Ascending aorta (tissue), 2 donors: Measurements from ENCODE around the gene CCL11. TPM values are rescaled to one million over a fixed set of nuclear protein-coding genes. Genes with fewer than 3 reads are reported as not detected.

Experiments used
- DNase-seq, 2 donors: peaks; one replicate each; pipeline ENCODE4 v3.0.0-alpha.2; 2019; ENCODE audit warnings: low spot score in 2 of 2
- H3K27ac ChIP-seq, 2 donors: fragments of 200-600 bp; sonication (generic); one replicate each; pipeline ENCODE4 v1.5.1; 2016 to 2017; ENCODE audit warnings: mild to moderate bottlenecking in 1 of 2
- H3K27me3 ChIP-seq: fragments of 200-600 bp; sonication (generic); one replicate; pipeline ENCODE4 v1.5.1; 2017
- H3K36me3 ChIP-seq, 2 donors: fragments of 200-600 bp; sonication (generic); one replicate each; pipeline ENCODE4 v1.5.1; 2016
- H3K4me1 ChIP-seq, 2 donors: fragments of 200-600 bp; sonication (generic); one replicate each; pipeline ENCODE4 v1.5.1; 2016 to 2017; ENCODE audit warnings: mild to moderate bottlenecking in 1 of 2
- H3K4me3 ChIP-seq, 2 donors: fragments of 200-600 bp; sonication (generic); one replicate each; pipeline ENCODE4 v1.5.1; 2016 to 2017; ENCODE audit warnings: mild to moderate bottlenecking in 1 of 2
- H3K9me3 ChIP-seq, 2 donors: fragments of 200-600 bp; sonication (generic); one replicate each; pipeline ENCODE4 v1.5.1; 2016
- intact Hi-C: fragments of 100-400 bp; cut with DNase I; formaldehyde crosslinking; loops from one replicate; pipeline ENCODE4 v1.15.1; 2023
- total RNA-seq: library from RNA; depleted of rRNA; stranded (reverse); fragments of >200 nt; gene quantifications from one replicate; pipeline ENCODE4 v1.1.0, GENCODE V29; 2016
- TF ChIP-seq, protein P1 (sequence below), 3 experiments: fragments of 200-600 bp in 2 of 3; fragments of 450-650 bp in 1 of 3; sonication (generic) in 2 of 3; IDR thresholded peaks; one replicate each; pipeline ENCODE4 v1.5.1; 2016 to 2019; ENCODE audit warnings: antibody characterized with exemption in 3 of 3, mild to moderate bottlenecking in 1 of 3, moderate library complexity in 1 of 3

CCL11 gene
- total RNA-seq, 1 donor from 2014 or later: not detected

DNA sequence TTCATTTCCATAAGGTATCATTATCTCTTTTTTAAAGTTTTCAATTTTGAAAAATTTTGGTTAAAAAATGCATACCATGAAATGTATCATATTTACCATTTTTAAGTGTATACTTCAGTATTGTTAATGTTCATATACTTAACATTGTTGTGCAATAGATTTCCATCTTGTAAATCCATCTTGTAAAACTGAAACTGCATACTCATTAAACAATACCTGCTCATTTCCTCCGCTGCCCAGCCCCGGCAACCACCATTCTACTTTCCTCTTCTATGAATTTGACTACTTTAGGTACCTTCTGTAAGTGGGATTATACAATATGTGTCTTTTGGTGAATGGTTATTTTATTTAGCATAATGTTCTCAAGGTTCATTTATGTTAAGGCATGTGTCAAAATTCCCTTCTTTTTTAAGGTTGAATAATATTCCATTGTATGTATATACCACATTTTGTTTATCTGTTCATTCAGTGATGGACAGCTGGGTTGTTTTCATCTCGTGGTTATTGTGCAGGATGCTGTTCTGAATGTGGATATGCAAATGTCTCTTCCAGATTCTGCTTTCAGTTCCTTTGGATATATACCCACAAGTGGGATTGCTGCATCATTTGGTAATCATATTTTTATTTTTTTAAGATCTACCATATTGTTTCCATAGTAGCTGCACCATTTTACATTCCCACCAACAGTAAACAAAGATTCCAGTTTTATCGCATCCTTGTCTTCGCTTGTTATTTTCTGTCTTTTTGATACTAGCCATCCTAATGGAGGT lies 23.8 kb upstream of the CCL11 start:
- intact Hi-C loops: no loop called here
- Histone ChIP-seq H3K27me3 (no peaks in the 10 kb centered on the region), H3K27ac (no peak overlapping the region), H3K4me1 (no peaks in the 10 kb centered on the region), H3K9me3 (no peaks in the 10 kb centered on the region), H3K4me3 (no peak overlapping the region), H3K36me3 (no peaks in the 10 kb centered on the region)
- no peak for DNase-seq
- TF ChIP-seq, protein P1, sequence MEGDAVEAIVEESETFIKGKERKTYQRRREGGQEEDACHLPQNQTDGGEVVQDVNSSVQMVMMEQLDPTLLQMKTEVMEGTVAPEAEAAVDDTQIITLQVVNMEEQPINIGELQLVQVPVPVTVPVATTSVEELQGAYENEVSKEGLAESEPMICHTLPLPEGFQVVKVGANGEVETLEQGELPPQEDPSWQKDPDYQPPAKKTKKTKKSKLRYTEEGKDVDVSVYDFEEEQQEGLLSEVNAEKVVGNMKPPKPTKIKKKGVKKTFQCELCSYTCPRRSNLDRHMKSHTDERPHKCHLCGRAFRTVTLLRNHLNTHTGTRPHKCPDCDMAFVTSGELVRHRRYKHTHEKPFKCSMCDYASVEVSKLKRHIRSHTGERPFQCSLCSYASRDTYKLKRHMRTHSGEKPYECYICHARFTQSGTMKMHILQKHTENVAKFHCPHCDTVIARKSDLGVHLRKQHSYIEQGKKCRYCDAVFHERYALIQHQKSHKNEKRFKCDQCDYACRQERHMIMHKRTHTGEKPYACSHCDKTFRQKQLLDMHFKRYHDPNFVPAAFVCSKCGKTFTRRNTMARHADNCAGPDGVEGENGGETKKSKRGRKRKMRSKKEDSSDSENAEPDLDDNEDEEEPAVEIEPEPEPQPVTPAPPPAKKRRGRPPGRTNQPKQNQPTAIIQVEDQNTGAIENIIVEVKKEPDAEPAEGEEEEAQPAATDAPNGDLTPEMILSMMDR (IDR thresholded peaks at IDR 0.05): no peak

- H3K27me3 ChIP-seq: no peaks in the 10 kb centered on the region
- intact Hi-C loops: no loop called here
- H3K4me1 ChIP-seq: no peaks in the 10 kb centered on the region
- no peak overlapping the region for H3K27ac ChIP-seq
- H3K9me3 ChIP-seq: no peaks in the 10 kb centered on the region
- DNase-seq: no peak
- H3K36me3 ChIP-seq: no peaks in the 10 kb centered on the region
- TF ChIP-seq, protein P1 (IDR thresholded peaks at IDR 0.05): no peak
- H3K4me3 ChIP-seq: no peak overlapping the region
Measured at GRCh38 chr17:34265711-34266110, 19.8 kb upstream of the CCL11 start.

DNA sequence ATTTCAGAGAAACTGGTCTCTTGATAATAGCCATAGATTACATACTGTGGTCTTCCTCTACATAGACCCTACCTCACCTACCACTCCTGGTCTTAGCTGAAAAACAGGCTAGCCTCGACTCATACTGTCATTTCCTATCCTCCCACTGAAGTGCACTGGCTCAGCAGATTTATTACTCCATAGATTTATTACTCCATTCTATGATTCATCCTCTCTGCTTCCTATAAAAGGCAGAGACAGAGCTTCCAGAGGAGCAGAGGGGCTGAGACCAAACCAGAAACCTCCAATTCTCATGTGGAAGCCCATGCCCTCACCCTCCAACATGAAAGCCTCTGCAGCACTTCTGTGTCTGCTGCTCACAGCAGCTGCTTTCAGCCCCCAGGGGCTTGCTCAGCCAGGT lies 15.6 kb upstream of the CCL11 start, which contains the start of gene CCL7:
CCL7 (plus strand) TSS at position 253 of the 400 bp plus-strand sequence; CDS start at position 323, 70 bp downstream.
- Histone ChIP-seq H3K9me3 (no peaks in the 10 kb centered on the region), H3K36me3 (no peaks in the 10 kb centered on the region), H3K4me3 (no peak within 1 kb of the TSS), H3K27me3 (no peaks in the 10 kb centered on the region), H3K27ac (no peak within 1 kb of the TSS), H3K4me1 (no peaks in the 10 kb centered on the region)
- intact Hi-C loops: no loop called here
- TF ChIP-seq, protein P1 (IDR thresholded peaks at IDR 0.05): no peak
- DNase-seq: no peak

DNA sequence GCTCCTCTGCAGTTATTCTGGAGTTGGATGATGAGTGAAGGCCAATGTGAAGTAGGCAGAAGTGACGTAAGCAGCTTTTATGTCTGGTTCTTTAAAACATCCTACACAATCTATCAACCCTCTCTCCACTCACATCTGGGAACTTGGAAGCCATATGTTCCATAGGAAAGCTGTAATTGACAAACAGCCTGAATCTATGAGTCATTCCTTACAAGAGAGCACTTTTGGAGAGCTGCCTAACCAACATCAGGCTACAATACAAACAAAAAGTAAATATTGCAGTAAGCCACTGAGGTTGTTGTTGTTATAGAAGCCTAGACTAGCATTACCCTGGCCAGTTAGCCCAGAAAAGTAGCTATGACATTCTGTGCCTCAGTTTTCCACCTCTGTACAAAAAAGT lies 9.7 kb upstream of the CCL11 start:
- Histone ChIP-seq H3K27me3 (no peaks in the 10 kb centered on the region), H3K36me3 (no peaks in the 10 kb centered on the region), H3K4me3 (no peak overlapping the region), H3K4me1 (no peaks in the 10 kb centered on the region), H3K27ac (no peak overlapping the region), H3K9me3 (no peaks in the 10 kb centered on the region)
- TF ChIP-seq, protein P1 (IDR thresholded peaks at IDR 0.05): no peak
- intact Hi-C loops: no loop called here
- no peak for DNase-seq

GRCh38 chr17:34276826-34277225 lies 8.7 kb upstream of the CCL11 start:
- H3K36me3 ChIP-seq: no peaks in the 10 kb centered on the region
- no peak overlapping the region for H3K4me3 ChIP-seq
- H3K9me3 ChIP-seq: no peaks in the 10 kb centered on the region
- TF ChIP-seq, protein P1 (IDR thresholded peaks at IDR 0.05): no peak
- H3K27me3 ChIP-seq: no peaks in the 10 kb centered on the region
- intact Hi-C loops: no loop called here
- DNase-seq: no peak
- no peaks in the 10 kb centered on the region for H3K4me1 ChIP-seq
- H3K27ac ChIP-seq: no peak overlapping the region
